IMR-90 (cell line): ENCODE results near the gene SCIN. TPM values are rescaled to one million over a fixed set of nuclear protein-coding genes. Genes with fewer than 3 reads are reported as not detected.
"Not testable (repeated sequence)": the region's sequence is repeated elsewhere in the genome, so short reads cannot be mapped to it uniquely, and the experiment has no call there.

Source experiments
- ATAC-seq: fragments of 200-7000 bp; cut with Tn5 transposase; 2 replicates; pipeline ENCODE4 v1.9.1; 2020; ENCODE audit warnings: low read depth, mild to moderate bottlenecking, moderate library complexity
- BruUV-seq: library from RNA; stranded (reverse); fragments of 400-500 nt; replicated peaks from 2 replicates; lab custom pipeline; 2021; lab: Mats Ljungman, UMichigan
- CTCF ChIA-PET: fragments of 300-600 bp; formaldehyde crosslinking; extraction: SDS; loops from one replicate; lab custom pipeline; 2021; ENCODE audit warnings: antibody characterized with exemption; lab: Yijun Ruan, JAX
- POLR2A ChIA-PET: fragments of 300-600 bp; sonication (Branson Sonifier 250); formaldehyde crosslinking; loops from one replicate; lab custom pipeline; 2022; ENCODE audit warnings: antibody characterized with exemption; ENCODE audit not compliant: unreplicated experiment; lab: Charles Lee
- DNase-seq: peaks from one replicate; pipeline ENCODE4 v3.0.0; 2013
- H2AFZ ChIP-seq: replicated peaks from 2 replicates; pipeline ENCODE3; 2013; ENCODE audit warnings: low read length, mild to moderate bottlenecking; ENCODE audit not compliant: poor library complexity
- H2AK5ac ChIP-seq: 2 replicates; pipeline ENCODE4 v1.6.1; 2013; ENCODE audit warnings: low read depth, low read length, inconsistent platforms
- H2AK9ac ChIP-seq: replicated peaks from 2 replicates; pipeline ENCODE3; 2013; ENCODE audit warnings: mild to moderate bottlenecking, low read depth, low read length, moderate library complexity; ENCODE audit not compliant: poor library complexity
- H2BK120ac ChIP-seq: 2 replicates; pipeline ENCODE4 v1.6.1; 2013; ENCODE audit warnings: low read depth, low read length, inconsistent platforms
- H2BK15ac ChIP-seq: 3 replicates; pipeline ENCODE4 v1.6.1; 2013; ENCODE audit warnings: low read depth, low read length, inconsistent platforms
- H2BK20ac ChIP-seq: 2 replicates; pipeline ENCODE4 v1.6.1; 2013; ENCODE audit warnings: low read depth, mild to moderate bottlenecking, inconsistent platforms, low read length, moderate library complexity
- H2BK5ac ChIP-seq: 2 replicates; pipeline ENCODE4 v1.6.1; 2013; ENCODE audit warnings: mild to moderate bottlenecking, low read depth, low read length, inconsistent platforms; ENCODE audit not compliant: poor library complexity, severe bottlenecking
- H3K14ac ChIP-seq: replicated peaks from 2 replicates; pipeline ENCODE4 v1.6.1; 2013; ENCODE audit warnings: low read depth, low read length, inconsistent platforms
- H3K18ac ChIP-seq: 2 replicates; pipeline ENCODE4 v1.6.1; 2013; ENCODE audit warnings: low read depth, low read length, control low read depth
- H3K23ac ChIP-seq: 2 replicates; pipeline ENCODE4 v1.6.1; 2013; ENCODE audit warnings: low read depth, low read length, inconsistent platforms
- H3K27ac ChIP-seq: 2 replicates; pipeline ENCODE4 v1.5.1; 2013; ENCODE audit warnings: mild to moderate bottlenecking, control low read depth, low read length; ENCODE audit not compliant: insufficient read depth
- H3K27me3 ChIP-seq: 2 replicates; pipeline ENCODE4 v1.6.1; 2013; ENCODE audit warnings: low read length; ENCODE audit not compliant: control insufficient read depth, insufficient read depth
- H3K36me3 ChIP-seq: 2 replicates; pipeline ENCODE4 v1.6.1; 2013; ENCODE audit warnings: low read length, mixed read lengths; ENCODE audit not compliant: control insufficient read depth, insufficient read depth
- H3K4ac ChIP-seq: 2 replicates; pipeline ENCODE4 v1.6.1; 2013; ENCODE audit warnings: low read depth, low read length, inconsistent platforms
- H3K4me1 ChIP-seq: 2 replicates; pipeline ENCODE4 v1.6.1; 2013; ENCODE audit warnings: low read length, mixed read lengths; ENCODE audit not compliant: control insufficient read depth, insufficient read depth
- H3K4me2 ChIP-seq: 2 replicates; pipeline ENCODE4 v1.6.1; 2013; ENCODE audit warnings: low read depth, mild to moderate bottlenecking, control low read depth, low read length, moderate library complexity
- H3K4me3 ChIP-seq: 2 replicates; pipeline ENCODE4 v1.5.1; 2013; ENCODE audit warnings: low read depth, mild to moderate bottlenecking, control low read depth, low read length, moderate library complexity; ENCODE audit not compliant: insufficient read depth
- H3K56ac ChIP-seq: 2 replicates; pipeline ENCODE4 v1.6.1; 2013; ENCODE audit warnings: low read length, inconsistent platforms; ENCODE audit not compliant: insufficient read depth; ENCODE audit errors: extremely low read depth
- H3K79me1 ChIP-seq, 2 experiments: 2 replicates each; pipeline ENCODE4 v1.6.1; 2013; ENCODE audit warnings: low read length in 2 of 2, inconsistent platforms in 1 of 2, low read depth in 1 of 2
- H3K9ac ChIP-seq: 2 replicates; pipeline ENCODE4 v1.6.1; 2013; ENCODE audit warnings: low read depth, low read length, control low read depth
- H3K9me1 ChIP-seq: 2 replicates; pipeline ENCODE4 v1.6.1; 2013; ENCODE audit warnings: low read length, inconsistent platforms; ENCODE audit not compliant: insufficient read depth
- H3K9me3 ChIP-seq: 2 replicates; pipeline ENCODE4 v1.6.1; 2013; ENCODE audit warnings: low read length; ENCODE audit not compliant: control insufficient read depth, insufficient read depth
- H4K20me1 ChIP-seq: 2 replicates; pipeline ENCODE4 v1.6.1; 2013; ENCODE audit warnings: low read length, inconsistent platforms; ENCODE audit not compliant: insufficient read depth
- H4K5ac ChIP-seq: 2 replicates; pipeline ENCODE4 v1.6.1; 2013; ENCODE audit warnings: mild to moderate bottlenecking, low read depth, low read length, control low read depth
- H4K8ac ChIP-seq, 2 experiments: 2 replicates each; pipeline ENCODE4 v1.6.1; 2013; ENCODE audit warnings: low read depth in 2 of 2, low read length in 2 of 2, control low read depth in 1 of 2, inconsistent platforms in 1 of 2
- H4K91ac ChIP-seq: 2 replicates; pipeline ENCODE4 v1.6.1; 2013; ENCODE audit warnings: low read depth, low read length, inconsistent platforms; ENCODE audit not compliant: insufficient read depth
- NFE2L2 ChIP-seq: fragments of 150-350 bp; IDR thresholded peaks from 2 replicates; pipeline ENCODE4 v1.6.1; 2016; ENCODE audit warnings: low read depth, mild to moderate bottlenecking, low read length
- WGBS, 2 experiments: methylation state at CpG; one replicate each; pipeline versions ENCODE4 v1.1.5 to v1.1.7; 2013; ENCODE audit warnings: missing lambda C conversion rate in 2 of 2; ENCODE audit not compliant: insufficient read length in 1 of 2; ENCODE audit errors: extremely low coverage in 2 of 2; 5-methylcytosine and 5-hydroxymethylcytosine counted together
- dilution Hi-C: fragments of 300-500 bp; cut with HindIII; formaldehyde crosslinking; loops from one replicate; pipeline ENCODE4 v1.14.3; 2018; ENCODE audit warnings: low sequenced_read_pairs; ENCODE audit not compliant: unreplicated experiment
- in situ Hi-C: fragments of 300-500 bp; cut with MboI; formaldehyde crosslinking; loops from 3 replicates; pipeline ENCODE4 v1.14.3; 2019; ENCODE audit warnings: low sequenced_read_pairs, inconsistent platforms, mixed read lengths
- intact Hi-C: fragments of 100-400 bp; cut with micrococcal nuclease; formaldehyde crosslinking; loops from 2 replicates; pipeline ENCODE4 v1.10.0; 2022
- polyA plus RNA-seq, 3 experiments: library from polyadenylated mRNA; depleted of rRNA; stranded (reverse); fragments of >200 nt; gene quantifications; 2 replicates each; pipeline ENCODE4 v1.2.3, GENCODE V29; 2012; ENCODE audit warnings: low replicate concordance in 1 of 3
- total RNA-seq: library from RNA; depleted of rRNA; stranded (reverse); fragments of >200 nt; gene quantifications from 2 replicates; pipeline ENCODE4 v1.2.3, GENCODE V29; 2012

The SCIN gene
- total and polyA plus RNA-seq, 2 of the 4 experiments (the other 2 are of a cell fraction) = under 0.01 to 0.05 TPM

DNA sequence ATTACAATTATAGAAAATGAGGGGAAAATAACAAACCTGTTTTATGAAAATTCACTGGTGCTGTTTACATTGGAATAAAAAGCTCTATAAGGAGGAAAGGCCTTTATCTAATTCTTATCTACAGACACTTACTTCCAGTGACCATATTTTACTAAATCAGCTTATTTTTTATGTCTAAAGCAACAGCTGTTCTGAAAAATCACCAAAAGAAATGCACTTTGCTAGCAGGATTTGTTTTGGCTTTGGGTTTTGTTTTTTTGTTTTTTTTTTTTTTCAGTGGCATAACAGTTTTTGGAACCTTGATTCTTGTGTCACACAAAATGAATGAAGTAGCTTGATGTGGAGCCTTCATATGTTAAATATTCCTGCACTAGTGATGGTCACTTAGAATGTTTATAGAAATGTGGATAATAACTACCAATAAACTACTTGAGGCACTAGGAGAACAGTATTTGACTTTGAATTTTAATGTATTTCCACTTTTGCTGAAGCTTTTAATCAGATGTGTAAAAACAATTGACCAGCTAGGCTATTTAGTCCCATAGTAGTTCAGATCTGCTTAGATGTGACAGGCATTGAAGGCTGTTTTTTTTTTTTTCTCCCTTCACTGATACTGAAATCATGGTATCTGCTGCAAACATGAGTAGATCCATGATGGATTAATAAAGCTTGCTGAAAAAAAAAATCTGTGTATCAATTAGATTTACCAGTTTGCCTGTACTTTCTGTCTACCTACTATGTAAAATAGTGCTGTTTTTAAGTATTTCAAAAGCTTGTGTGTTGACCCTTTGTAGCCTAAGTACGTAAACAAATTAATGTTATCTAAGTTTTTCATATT, 119.7 kb downstream of the SCIN start (continued):
- no peak for TF ChIP-seq NFE2L2

DNA sequence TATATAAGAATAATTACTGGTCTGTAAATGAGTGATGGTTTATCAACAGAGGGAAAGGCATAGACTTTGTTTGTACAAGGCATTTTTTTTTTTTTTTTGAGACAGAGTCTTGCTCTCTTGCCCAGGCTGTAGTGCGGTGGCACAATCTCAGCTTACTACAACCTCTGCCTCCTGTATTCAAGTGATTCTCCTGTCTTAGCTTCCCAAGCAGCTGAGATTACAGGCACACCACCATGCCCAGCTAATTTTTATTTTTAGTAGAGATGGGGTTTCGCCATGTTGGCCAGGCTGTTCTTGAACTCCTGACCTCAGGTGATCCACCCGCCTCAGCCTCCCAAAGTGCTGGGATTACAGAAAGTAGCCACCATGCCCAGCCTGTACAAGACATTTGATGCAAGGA, 120.9 kb downstream of the SCIN start:
- intact Hi-C loops (loop anchor here (2.0 kb wide), 1 partner anchor 13 kb away; no protein-coding TSS in a partner anchor), in situ Hi-C loops (loop anchor here (25.0 kb wide), 1 partner anchor 421 kb away; no protein-coding TSS in a partner anchor)
- H2AK9ac ChIP-seq, DNase-seq, H3K9me1 ChIP-seq, H4K20me1 ChIP-seq, H4K8ac ChIP-seq, H3K23ac ChIP-seq, H3K27ac ChIP-seq, H2BK20ac ChIP-seq, H3K4ac ChIP-seq, POLR2A ChIA-PET, H2BK15ac ChIP-seq, H3K18ac ChIP-seq, H4K91ac ChIP-seq, H3K9me3 ChIP-seq, H3K14ac ChIP-seq, H2BK5ac ChIP-seq, H3K4me3 ChIP-seq, H2BK120ac ChIP-seq, H2AFZ ChIP-seq, H3K36me3 ChIP-seq, H3K4me1 ChIP-seq, H3K27me3 ChIP-seq, H3K4me2 ChIP-seq, H4K5ac ChIP-seq, H2AK5ac ChIP-seq, ATAC-seq, H3K56ac ChIP-seq, BruUV-seq, dilution Hi-C loops, H3K9ac ChIP-seq: not testable (repeated sequence)
- peaks cover 11 to 24% of the 10 kb centered on the region in 2 experiments for H3K79me1 ChIP-seq
- WGBS, 2 experiments = 100% methylated on average over 1 of the region's 3 CpGs; no CpG with 5 or more reads in 1 of the 2 experiments
- CTCF ChIA-PET = interaction anchor here (1.1 kb wide), 1 partner anchor 73 kb away, joined by 3 read pairs; no protein-coding TSS in a partner anchor
